Hepatocyte (in vitro differentiated cells): ENCODE measurements around the gene CPM. TPM values are rescaled to one million over a fixed set of nuclear protein-coding genes. Genes with fewer than 3 reads are reported as not detected.

ENCODE experiments used
- DNase-seq: peaks from one replicate; pipeline ENCODE4 v3.0.0-alpha.2; 2016; ENCODE audit warnings: low spot score
- H2AFZ ChIP-seq: fragments of 200-600 bp; sonication (generic); 2 replicates; pipeline ENCODE4 v1.6.0; 2016; ENCODE audit warnings: antibody characterized with exemption, mild to moderate bottlenecking
- H3K27ac ChIP-seq: fragments of 200-600 bp; sonication (generic); 2 replicates; pipeline ENCODE4 v1.5.1; 2016; ENCODE audit warnings: mild to moderate bottlenecking
- H3K27me3 ChIP-seq: fragments of 200-600 bp; sonication (generic); 2 replicates; pipeline ENCODE4 v1.6.1; 2016
- H3K36me3 ChIP-seq: fragments of 200-600 bp; sonication (generic); replicated peaks from 2 replicates; pipeline ENCODE4 v1.5.1; 2016; ENCODE audit warnings: low read depth; ENCODE audit not compliant: insufficient read depth
- H3K4me1 ChIP-seq: fragments of 200-600 bp; sonication (generic); 2 replicates; pipeline ENCODE4 v1.5.1; 2016; ENCODE audit warnings: mild to moderate bottlenecking, moderate library complexity; ENCODE audit not compliant: insufficient read depth
- H3K4me2 ChIP-seq: fragments of 200-600 bp; sonication (generic); 2 replicates; pipeline ENCODE4 v1.6.0; 2016
- H3K4me3 ChIP-seq: fragments of 200-600 bp; sonication (generic); 2 replicates; pipeline ENCODE4 v1.5.1; 2016; ENCODE audit warnings: mild to moderate bottlenecking
- H3K79me2 ChIP-seq: fragments of 200-600 bp; sonication (generic); 2 replicates; pipeline ENCODE4 v1.6.0; 2017; ENCODE audit warnings: mild to moderate bottlenecking
- H3K9me2 ChIP-seq: fragments of 200-600 bp; sonication (generic); replicated peaks from 2 replicates; pipeline ENCODE4 v1.6.0; 2017; ENCODE audit warnings: mild to moderate bottlenecking; ENCODE audit not compliant: insufficient read depth
- H3K9me3 ChIP-seq: fragments of 200-600 bp; sonication (generic); 2 replicates; pipeline ENCODE4 v1.5.1; 2016; ENCODE audit warnings: low read depth, mild to moderate bottlenecking
- H4K20me1 ChIP-seq: fragments of 200-600 bp; sonication (generic); 2 replicates; pipeline ENCODE4 v1.6.0; 2016; ENCODE audit warnings: mild to moderate bottlenecking; ENCODE audit not compliant: insufficient read depth, poor library complexity, severe bottlenecking
- CTCF ChIP-seq: fragments of 200-600 bp; sonication (generic); IDR thresholded peaks from 2 replicates; pipeline ENCODE4 v1.5.1; 2016; ENCODE audit warnings: antibody characterized with exemption, mild to moderate bottlenecking; ENCODE audit not compliant: poor library complexity
- EZH2 ChIP-seq: fragments of 200-600 bp; sonication (generic); IDR thresholded peaks from 2 replicates; pipeline ENCODE4 v1.6.1; 2016; ENCODE audit warnings: antibody characterized with exemption, mild to moderate bottlenecking, borderline replicate concordance
- EZH2phosphoT487 ChIP-seq: fragments of 200-600 bp; sonication (generic); IDR thresholded peaks from one replicate; pipeline ENCODE4 v1.6.1; 2018; ENCODE audit warnings: antibody characterized with exemption, mild to moderate bottlenecking, low read depth, moderate library complexity; ENCODE audit not compliant: unreplicated experiment, severe bottlenecking
- WGBS: methylation state at CpG from one replicate; pipeline ENCODE4 v1.1.6; 2016; ENCODE audit warnings: low lambda C conversion rate; ENCODE audit errors: missing lambda C conversion rate; 5-methylcytosine and 5-hydroxymethylcytosine counted together
- polyA plus RNA-seq: library from polyadenylated mRNA; unstranded; fragments of >200 nt; fragmentation: Nextera tagmentation; extraction: Ambion mirVana; gene quantifications from 2 replicates; pipeline ENCODE4 v1.2.1, GENCODE V29; 2016
- total RNA-seq: library from RNA; depleted of rRNA; stranded (reverse); fragments of >200 nt; gene quantifications from 2 replicates; pipeline ENCODE4 v1.2.3, GENCODE V29; 2014

CPM gene
- total and polyA plus RNA-seq, 2 experiments from 2014 or later = 26.8 to 28.0 TPM

GRCh38 chr12:68851592-68852306 lies 81.2 kb downstream of the CPM start:
- Histone ChIP-seq H3K4me3 (no peak overlapping the region), H2AFZ (no peak overlapping the region), H3K27ac (no peak overlapping the region), H3K4me2 (no peak overlapping the region), H3K79me2 (no peaks in the 10 kb centered on the region), H3K27me3 (no peaks in the 10 kb centered on the region), H3K4me1 (no peaks in the 10 kb centered on the region), H4K20me1 (no peaks in the 10 kb centered on the region), H3K9me3 (no peaks in the 10 kb centered on the region), H3K9me2 (no peaks in the 10 kb centered on the region), H3K36me3 (no peaks in the 10 kb centered on the region)
- DNase-seq = no peak
- no peak for TF ChIP-seq EZH2phosphoT487
- TF ChIP-seq EZH2 = no peak
- no peak for TF ChIP-seq CTCF
- 100% methylated on average over 2 of the region's 2 CpGs for WGBS

- Histone ChIP-seq H3K4me3 (no peak overlapping the region), H3K4me1 (no peaks in the 10 kb centered on the region), H3K9me3 (no peaks in the 10 kb centered on the region), H3K79me2 (no peaks in the 10 kb centered on the region), H4K20me1 (no peaks in the 10 kb centered on the region), H3K9me2 (no peaks in the 10 kb centered on the region), H3K36me3 (peaks cover 2% of the 10 kb centered on the region), H2AFZ (no peak overlapping the region), H3K27ac (no peak overlapping the region), H3K27me3 (no peaks in the 10 kb centered on the region), H3K4me2 (no peak overlapping the region)
- no peak for DNase-seq
- 59% methylated on average over 4 of the region's 4 CpGs for WGBS
- TF ChIP-seq CTCF = no peak
- no peak for TF ChIP-seq EZH2phosphoT487
- no peak for TF ChIP-seq EZH2
These were observed 82.6 kb downstream of the CPM start for GRCh38 chr12:68850390-68850789.

- no peak for TF ChIP-seq EZH2
- TF ChIP-seq EZH2phosphoT487 = no peak
- TF ChIP-seq CTCF = no peak
- Histone ChIP-seq H2AFZ (no peak overlapping the region), H3K4me2 (no peak overlapping the region), H3K79me2 (no peaks in the 10 kb centered on the region), H3K36me3 (peaks cover 4% of the 10 kb centered on the region), H4K20me1 (no peaks in the 10 kb centered on the region), H3K4me1 (no peaks in the 10 kb centered on the region), H3K27me3 (no peaks in the 10 kb centered on the region), H3K9me3 (no peaks in the 10 kb centered on the region), H3K27ac (no peak overlapping the region), H3K4me3 (no peak overlapping the region), H3K9me2 (no peaks in the 10 kb centered on the region)
- WGBS = 87% methylated on average over 3 of the region's 3 CpGs
- no peak for DNase-seq
These were observed 86.2 kb downstream of the CPM start for GRCh38 chr12:68846811-68847210.
